Measurements from ENCODE around the gene C9orf152.

GRCh38 chr9:110207071-110207641 lies 803 bp downstream of the C9orf152 start:
- TF ChIP-seq FOXJ2 (tag; IDR thresholded peaks at IDR 0.05) (no peak), USF1 (CRISPR knock-in tag; IDR thresholded peaks at IDR 0.05) (no peak), ZNF239 (CRISPR knock-in tag; IDR thresholded peaks at IDR 0.05) (no peak), CEBPG (CRISPR knock-in tag; IDR thresholded peaks at IDR 0.05) (no peak), CEBPG (tag; conservative IDR thresholded peaks at IDR 0.05 in 1 of 2, IDR thresholded peaks at IDR 0.05 in 1 of 2) (no peak), CTCF (IDR thresholded peaks at IDR 0.05 in 2 of 3, conservative IDR thresholded peaks at IDR 0.05 in 1 of 3; ENCODE audit: insufficient read depth in 2 of 3, low read depth in 1 of 3, low read length in 3 of 3) (no peak), TAF1 (IDR thresholded peaks at IDR 0.05; ENCODE audit: control insufficient read depth, extremely low read depth, insufficient read depth, low read length, severe bottlenecking) (no peak), SAFB2 (IDR thresholded peaks at IDR 0.05; ENCODE audit: borderline replicate concordance, low read depth, low read length, severe bottlenecking) (no peak), ZZZ3 (IDR thresholded peaks at IDR 0.05) (no peak)

All from K562 (cell line).